Mesenchymal stem cell (in vitro differentiated cells and primary cell): ENCODE measurements around the gene MARCHF3.

Source experiments
- DNase-seq: peaks from one replicate; pipeline ENCODE4 v3.0.0-alpha.2; 2013
- H2AFZ ChIP-seq: one replicate; pipeline ENCODE4 v1.6.1; 2013; ENCODE audit warnings: low read depth, mild to moderate bottlenecking, control low read depth, inconsistent platforms, low read length, moderate library complexity
- H2AK5ac ChIP-seq: 2 replicates; pipeline ENCODE4 v1.6.1; 2013; ENCODE audit warnings: low read length, moderate library complexity, mild to moderate bottlenecking, inconsistent platforms; ENCODE audit not compliant: severe bottlenecking
- H2BK120ac ChIP-seq: one replicate; pipeline ENCODE4 v1.6.1; 2013; ENCODE audit warnings: low read depth, mild to moderate bottlenecking, inconsistent platforms, low read length, moderate library complexity
- H2BK12ac ChIP-seq, 2 experiments: one replicate each; pipeline ENCODE4 v1.6.1; 2013; ENCODE audit warnings: inconsistent platforms in 2 of 2, low read length in 2 of 2, mild to moderate bottlenecking in 2 of 2, moderate library complexity in 2 of 2, control low read depth in 1 of 2
- H2BK15ac ChIP-seq: one replicate; pipeline ENCODE4 v1.6.1; 2013; ENCODE audit warnings: mild to moderate bottlenecking, low read depth, inconsistent platforms; ENCODE audit not compliant: poor library complexity, severe bottlenecking
- H2BK5ac ChIP-seq: 2 replicates; pipeline ENCODE4 v1.6.1; 2013; ENCODE audit warnings: low read depth, mild to moderate bottlenecking, low read length, control low read depth, inconsistent platforms; ENCODE audit not compliant: poor library complexity, severe bottlenecking
- H3K14ac ChIP-seq, 2 experiments: one replicate each; pipeline ENCODE4 v1.6.1; 2013; ENCODE audit warnings: inconsistent platforms in 2 of 2, low read length in 2 of 2, control low read depth in 1 of 2, mild to moderate bottlenecking in 1 of 2, moderate library complexity in 1 of 2
- H3K18ac ChIP-seq, 2 experiments: one replicate each; pipeline ENCODE4 v1.6.1; 2013; ENCODE audit warnings: inconsistent platforms in 2 of 2, low read length in 2 of 2, control low read depth in 1 of 2, low read depth in 1 of 2, mild to moderate bottlenecking in 1 of 2
- H3K23ac ChIP-seq, 2 experiments: one replicate each; pipeline ENCODE4 v1.6.1; 2013; ENCODE audit warnings: inconsistent platforms in 2 of 2, low read length in 2 of 2, mild to moderate bottlenecking in 2 of 2, moderate library complexity in 2 of 2, control low read depth in 1 of 2
- H3K27ac ChIP-seq: 2 replicates; pipeline ENCODE4 v1.5.1; 2013; ENCODE audit warnings: mild to moderate bottlenecking, moderate library complexity, low read length, control low read depth, inconsistent platforms; ENCODE audit not compliant: poor library complexity, severe bottlenecking
- H3K27me3 ChIP-seq, 2 experiments: 2 replicates each; pipeline versions ENCODE4 v1.6.1 to v1.7.0; 2013; ENCODE audit warnings: low read length in 2 of 2, mild to moderate bottlenecking in 2 of 2, moderate library complexity in 2 of 2, control low read depth in 1 of 2, inconsistent platforms in 1 of 2; ENCODE audit not compliant: control insufficient read depth in 1 of 2, insufficient read depth in 1 of 2
- H3K36me3 ChIP-seq, 2 experiments: 2 replicates each; pipeline versions ENCODE4 v1.6.1 to v1.7.0; 2013; ENCODE audit warnings: low read length in 2 of 2, control low read depth in 1 of 2, inconsistent platforms in 1 of 2, low read depth in 1 of 2, mild to moderate bottlenecking in 1 of 2; ENCODE audit not compliant: insufficient read depth in 2 of 2, control insufficient read depth in 1 of 2
- H3K4ac ChIP-seq, 2 experiments: one replicate each; pipeline ENCODE4 v1.6.1; 2013; ENCODE audit warnings: inconsistent platforms in 2 of 2, low read length in 2 of 2, mild to moderate bottlenecking in 2 of 2, moderate library complexity in 2 of 2, control low read depth in 1 of 2, low read depth in 1 of 2
- H3K4me1 ChIP-seq: 2 replicates; pipeline ENCODE4 v1.6.1; 2013; ENCODE audit warnings: low read depth, low read length, control low read depth; ENCODE audit not compliant: control insufficient read depth, insufficient read depth
- H3K4me2 ChIP-seq: 2 replicates; pipeline ENCODE4 v1.6.1; 2013; ENCODE audit warnings: low read length, mild to moderate bottlenecking, inconsistent platforms; ENCODE audit not compliant: poor library complexity, severe bottlenecking
- H3K4me3 ChIP-seq, 2 experiments: 2 replicates each; pipeline versions ENCODE4 v1.5.1 to v1.7.0; 2013; ENCODE audit warnings: low read length in 2 of 2, mild to moderate bottlenecking in 2 of 2, control low read depth in 1 of 2, low read depth in 1 of 2; ENCODE audit not compliant: insufficient read depth in 1 of 2
- H3K79me1 ChIP-seq: replicated peaks from 2 replicates; pipeline ENCODE4 v1.6.1; 2013; ENCODE audit warnings: mild to moderate bottlenecking, control low read depth, low read length, inconsistent platforms; ENCODE audit not compliant: poor library complexity, severe bottlenecking
- H3K9ac ChIP-seq: 2 replicates; pipeline ENCODE4 v1.7.0; 2013; ENCODE audit warnings: mild to moderate bottlenecking, low read length, moderate library complexity
- H3K9me3 ChIP-seq: 2 replicates; pipeline ENCODE4 v1.7.0; 2013; ENCODE audit warnings: mild to moderate bottlenecking, low read length; ENCODE audit not compliant: control insufficient read depth
- H4K8ac ChIP-seq: one replicate; pipeline ENCODE4 v1.6.1; 2013; ENCODE audit warnings: inconsistent platforms, mild to moderate bottlenecking, low read length, moderate library complexity
- H4K91ac ChIP-seq: one replicate; pipeline ENCODE4 v1.6.1; 2013; ENCODE audit warnings: mild to moderate bottlenecking, low read length, inconsistent platforms
- WGBS: methylation state at CpG from one replicate; pipeline ENCODE4 v1.1.7; 2013; ENCODE audit warnings: mixed read lengths; 5-methylcytosine and 5-hydroxymethylcytosine counted together

Gene MARCHF3

GRCh38 chr5:126836778-126837177 lies 193.6 kb downstream of the MARCHF3 start:
- Histone ChIP-seq H2AK5ac (no peak overlapping the region), H3K36me3 (peaks cover 0 to 11% of the 10 kb centered on the region in 2 experiments), H2BK12ac (no peak overlapping the region), H3K9ac (no peak overlapping the region), H4K8ac (no peak overlapping the region), H3K4me3 (no peak overlapping the region), H3K4me2 (no peak overlapping the region), H4K91ac (no peak overlapping the region), H3K79me1 (peaks cover 9% of the 10 kb centered on the region), H2BK15ac (no peak overlapping the region), H3K4ac (no peak overlapping the region), H3K18ac (no peak overlapping the region), H3K14ac (no peak overlapping the region), H3K23ac (no peak overlapping the region), H2BK5ac (no peak overlapping the region), H2BK120ac (no peak overlapping the region), H3K9me3 (no peaks in the 10 kb centered on the region), H3K4me1 (no peaks in the 10 kb centered on the region), H3K27me3 (no peaks in the 10 kb centered on the region), H3K27ac (no peak overlapping the region), H2AFZ (no peak overlapping the region)
- WGBS, result 100% methylated on average over 1 of the region's 2 CpGs
- DNase-seq, result no peak

GRCh38 chr5:126831156-126831555 lies 199.2 kb downstream of the MARCHF3 start:
- Histone ChIP-seq H3K4me3 (no peak overlapping the region), H3K23ac (no peak overlapping the region), H3K36me3 (peaks cover 2 to 31% of the 10 kb centered on the region in 2 experiments), H3K27me3 (no peaks in the 10 kb centered on the region), H2AFZ (no peak overlapping the region), H3K79me1 (peaks cover 15% of the 10 kb centered on the region), H3K27ac (no peak overlapping the region), H3K4ac (no peak overlapping the region), H4K91ac (no peak overlapping the region), H3K18ac (no peak overlapping the region), H4K8ac (no peak overlapping the region), H2BK5ac (no peak overlapping the region), H3K4me1 (peaks cover 1% of the 10 kb centered on the region), H2BK12ac (no peak overlapping the region), H2BK120ac (no peak overlapping the region), H3K9me3 (no peaks in the 10 kb centered on the region), H3K4me2 (no peak overlapping the region), H2AK5ac (no peak overlapping the region), H3K9ac (no peak overlapping the region), H2BK15ac (no peak overlapping the region), H3K14ac (no peak overlapping the region)
- no peak for DNase-seq
- 90% methylated on average over 1 of the region's 1 CpG for WGBS

- WGBS, result 100% methylated on average over 3 of the region's 5 CpGs
- H3K9me3 ChIP-seq, result no peaks in the 10 kb centered on the region
- no peak for DNase-seq
These were observed 200.3 kb downstream of the MARCHF3 start for GRCh38 chr5:126830061-126830460.

GRCh38 chr5:126829098-126829497 lies 201.3 kb downstream of the MARCHF3 start:
- WGBS, result 97% methylated on average over 2 of the region's 5 CpGs
- no peak overlapping the region for H3K27ac ChIP-seq
- no peak overlapping the region for H2BK120ac ChIP-seq
- H4K91ac ChIP-seq, result no peak overlapping the region
- H3K79me1 ChIP-seq, result peaks cover 12% of the 10 kb centered on the region
- DNase-seq, result no peak
- H3K4me1 ChIP-seq, result peaks cover 1% of the 10 kb centered on the region
- H3K36me3 ChIP-seq, result peaks cover 2 to 36% of the 10 kb centered on the region in 2 experiments
- H3K4me2 ChIP-seq, result no peak overlapping the region
- no peak overlapping the region for H2BK5ac ChIP-seq
- H3K18ac ChIP-seq, result no peak overlapping the region
- H2AK5ac ChIP-seq, result no peak overlapping the region
- no peak overlapping the region for H2AFZ ChIP-seq
- no peak overlapping the region for H3K23ac ChIP-seq
- no peak overlapping the region for H3K14ac ChIP-seq
- no peaks in the 10 kb centered on the region for H3K9me3 ChIP-seq
- no peaks in the 10 kb centered on the region for H3K27me3 ChIP-seq
- H3K4ac ChIP-seq, result no peak overlapping the region
- no peak overlapping the region for H3K9ac ChIP-seq
- H2BK15ac ChIP-seq, result no peak overlapping the region
- H4K8ac ChIP-seq, result no peak overlapping the region
- H3K4me3 ChIP-seq, result no peak overlapping the region
- no peak overlapping the region for H2BK12ac ChIP-seq

More at GRCh38 chr5:126830061-126830460, 200.3 kb downstream of the MARCHF3 start:
- peaks cover 1% of the 10 kb centered on the region for H3K4me1 ChIP-seq
- H3K36me3 ChIP-seq, result peaks cover 2 to 36% of the 10 kb centered on the region in 2 experiments
- no peak overlapping the region for H3K23ac ChIP-seq
- no peak overlapping the region for H3K18ac ChIP-seq
- H3K27me3 ChIP-seq, result no peaks in the 10 kb centered on the region
- H2BK15ac ChIP-seq, result no peak overlapping the region
- H3K4ac ChIP-seq, result no peak overlapping the region
- H3K9ac ChIP-seq, result no peak overlapping the region
- no peak overlapping the region for H4K91ac ChIP-seq
- H2BK120ac ChIP-seq, result no peak overlapping the region
- H4K8ac ChIP-seq, result no peak overlapping the region
- no peak overlapping the region for H3K4me2 ChIP-seq
- H2BK5ac ChIP-seq, result no peak overlapping the region
- no peak overlapping the region for H3K27ac ChIP-seq
- no peak overlapping the region for H3K14ac ChIP-seq
- no peak overlapping the region for H2AFZ ChIP-seq
- H3K4me3 ChIP-seq, result no peak overlapping the region
- peaks cover 15% of the 10 kb centered on the region for H3K79me1 ChIP-seq
- no peak overlapping the region for H2AK5ac ChIP-seq
- no peak overlapping the region for H2BK12ac ChIP-seq
